SU-DHL-6 (cell line): Measurements from ENCODE around the gene COL23A1.

Source experiments
- H2AFZ ChIP-seq: fragments of 200-600 bp; sonication (generic); 2 replicates; pipeline ENCODE4 v1.6.1; 2014; ENCODE audit warnings: low read depth, mild to moderate bottlenecking, moderate library complexity, mixed read lengths, antibody characterized with exemption, low read length; ENCODE audit not compliant: severe bottlenecking
- H3F3A ChIP-seq: fragments of 200-600 bp; shearing (Covaris generic); 2 replicates; pipeline ENCODE4 v1.6.0; 2016; ENCODE audit warnings: antibody characterized with exemption, mild to moderate bottlenecking; ENCODE audit not compliant: insufficient read depth
- H3K27ac ChIP-seq: fragments of 200-600 bp; sonication (generic); 2 replicates; pipeline ENCODE4 v1.5.1; 2016; ENCODE audit warnings: low read depth, mild to moderate bottlenecking, low read length, moderate library complexity, mixed read lengths
- H3K27me3 ChIP-seq: fragments of 200-600 bp; sonication (generic), shearing (Covaris generic); 2 replicates; pipeline ENCODE4 v1.6.0; 2014; ENCODE audit warnings: mild to moderate bottlenecking, low read length
- H3K36me3 ChIP-seq: fragments of 200-600 bp; sonication (generic); 2 replicates; pipeline ENCODE4 v1.6.1; 2014; ENCODE audit warnings: mild to moderate bottlenecking, low read length, mixed read lengths
- H3K4me2 ChIP-seq: fragments of 300-600, 200-600 bp; shearing (Covaris generic), sonication (generic); 2 replicates; pipeline ENCODE4 v1.6.0; 2014; ENCODE audit warnings: low read length, low read depth, mild to moderate bottlenecking; ENCODE audit not compliant: poor library complexity, severe bottlenecking
- H3K4me3 ChIP-seq: fragments of 200-600 bp; sonication (generic); 2 replicates; pipeline ENCODE4 v1.5.1; 2014; ENCODE audit warnings: antibody characterized with exemption, low read length, mild to moderate bottlenecking, mixed read lengths; ENCODE audit not compliant: insufficient read depth, poor library complexity, severe bottlenecking
- H3K79me2 ChIP-seq: fragments of 200-600 bp; sonication (generic); 2 replicates; pipeline ENCODE4 v1.6.1; 2014; ENCODE audit warnings: mild to moderate bottlenecking, low read length, moderate library complexity; ENCODE audit not compliant: insufficient read depth
- H3K9ac ChIP-seq: fragments of 200-600 bp; sonication (generic); 2 replicates; pipeline ENCODE4 v1.7.0; 2014; ENCODE audit warnings: mild to moderate bottlenecking, low read length
- H3K9me2 ChIP-seq: fragments of 200-600 bp; sonication (generic); replicated peaks from 2 replicates; pipeline ENCODE4 v1.6.1; 2014; ENCODE audit warnings: low read length; ENCODE audit not compliant: insufficient read depth
- H3K9me3 ChIP-seq: fragments of 200-600 bp; sonication (generic); 2 replicates; pipeline ENCODE4 v1.6.1; 2014; ENCODE audit warnings: low read length, mixed read lengths; ENCODE audit not compliant: insufficient read depth
- H4K20me1 ChIP-seq: fragments of 200-600 bp; sonication (generic); 2 replicates; pipeline ENCODE4 v1.6.1; 2014; ENCODE audit warnings: low read depth, mild to moderate bottlenecking, antibody characterized with exemption, low read length, moderate library complexity, mixed read lengths
- EZH2phosphoT487 ChIP-seq: fragments of 200-600 bp; sonication (generic), shearing (Covaris generic); conservative IDR thresholded peaks from 2 replicates; pipeline ENCODE4 v1.6.1; 2018; ENCODE audit warnings: mild to moderate bottlenecking, antibody characterized with exemption, low read length, moderate library complexity, mixed read lengths
- TF ChIP-seq, protein P1 (sequence below): fragments of 200-600 bp; sonication (generic); IDR thresholded peaks from one replicate; pipeline ENCODE4 v1.5.1; 2017; ENCODE audit warnings: antibody characterized with exemption, mild to moderate bottlenecking, low read length, moderate library complexity; ENCODE audit not compliant: insufficient read depth, poor library complexity, severe bottlenecking

The COL23A1 gene

DNA sequence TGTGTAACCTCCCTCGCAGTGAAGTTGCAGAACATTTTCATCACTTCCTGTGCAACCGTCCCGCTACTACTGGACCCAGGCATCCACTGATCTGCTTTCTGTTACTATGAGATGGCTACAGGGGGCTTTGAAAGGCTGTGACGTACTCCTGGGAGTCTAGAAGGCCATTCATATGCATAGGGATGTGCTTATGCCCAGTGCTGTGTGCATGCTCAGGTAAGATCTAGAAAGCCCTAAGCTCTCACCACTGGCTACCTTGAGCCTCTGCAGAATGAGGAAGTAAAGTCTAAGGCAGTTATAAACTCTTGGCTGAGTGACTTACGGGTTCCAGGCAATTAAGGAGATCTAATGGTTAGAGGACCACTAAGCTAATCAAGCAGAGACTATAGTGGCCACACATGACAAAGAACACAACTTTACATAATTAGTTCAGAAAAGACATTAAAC is 374.1 kb downstream of the COL23A1 start:
- peaks cover 67% of the 10 kb centered on the region for H3F3A ChIP-seq
- TF ChIP-seq, protein P1, sequence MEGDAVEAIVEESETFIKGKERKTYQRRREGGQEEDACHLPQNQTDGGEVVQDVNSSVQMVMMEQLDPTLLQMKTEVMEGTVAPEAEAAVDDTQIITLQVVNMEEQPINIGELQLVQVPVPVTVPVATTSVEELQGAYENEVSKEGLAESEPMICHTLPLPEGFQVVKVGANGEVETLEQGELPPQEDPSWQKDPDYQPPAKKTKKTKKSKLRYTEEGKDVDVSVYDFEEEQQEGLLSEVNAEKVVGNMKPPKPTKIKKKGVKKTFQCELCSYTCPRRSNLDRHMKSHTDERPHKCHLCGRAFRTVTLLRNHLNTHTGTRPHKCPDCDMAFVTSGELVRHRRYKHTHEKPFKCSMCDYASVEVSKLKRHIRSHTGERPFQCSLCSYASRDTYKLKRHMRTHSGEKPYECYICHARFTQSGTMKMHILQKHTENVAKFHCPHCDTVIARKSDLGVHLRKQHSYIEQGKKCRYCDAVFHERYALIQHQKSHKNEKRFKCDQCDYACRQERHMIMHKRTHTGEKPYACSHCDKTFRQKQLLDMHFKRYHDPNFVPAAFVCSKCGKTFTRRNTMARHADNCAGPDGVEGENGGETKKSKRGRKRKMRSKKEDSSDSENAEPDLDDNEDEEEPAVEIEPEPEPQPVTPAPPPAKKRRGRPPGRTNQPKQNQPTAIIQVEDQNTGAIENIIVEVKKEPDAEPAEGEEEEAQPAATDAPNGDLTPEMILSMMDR, result no peak
- no peak for TF ChIP-seq EZH2phosphoT487
- H3K9me2 ChIP-seq, result no peaks in the 10 kb centered on the region
- H3K79me2 ChIP-seq, result no peaks in the 10 kb centered on the region
- peak overlapping the region; percentile 56 for H3K27ac ChIP-seq
- no peak overlapping the region for H3K4me2 ChIP-seq
- peaks cover 15% of the 10 kb centered on the region for H3K36me3 ChIP-seq
- H2AFZ ChIP-seq, result no peak overlapping the region
- no peaks in the 10 kb centered on the region; the same call in 1 of the 2 replicates for H4K20me1 ChIP-seq
- H3K9ac ChIP-seq, result no peak overlapping the region
- no peak overlapping the region for H3K4me3 ChIP-seq
- H3K9me3 ChIP-seq, result no peaks in the 10 kb centered on the region
- H3K27me3 ChIP-seq, result no peaks in the 10 kb centered on the region

GRCh38 chr5:178215280-178216002 is 374.8 kb downstream of the COL23A1 start:
- H3K9ac ChIP-seq, result no peak overlapping the region
- H3K27ac ChIP-seq, result peak overlapping the region; percentile 56
- H3K79me2 ChIP-seq, result no peaks in the 10 kb centered on the region
- peaks cover 16% of the 10 kb centered on the region for H3K36me3 ChIP-seq
- H3K9me2 ChIP-seq, result no peaks in the 10 kb centered on the region
- TF ChIP-seq EZH2phosphoT487, result no peak
- TF ChIP-seq, protein P1, result no peak
- H3K4me3 ChIP-seq, result no peak overlapping the region
- H3K4me2 ChIP-seq, result no peak overlapping the region
- peaks cover 69% of the 10 kb centered on the region for H3F3A ChIP-seq
- no peak overlapping the region for H2AFZ ChIP-seq
- no peaks in the 10 kb centered on the region for H3K27me3 ChIP-seq
- H4K20me1 ChIP-seq, result no peaks in the 10 kb centered on the region; the same call in 1 of the 2 replicates
- H3K9me3 ChIP-seq, result no peaks in the 10 kb centered on the region

- no peak overlapping the region for H3K4me2 ChIP-seq
- H3F3A ChIP-seq, result peaks cover 81% of the 10 kb centered on the region
- no peaks in the 10 kb centered on the region for H3K9me2 ChIP-seq
- TF ChIP-seq, protein P1, result no peak
- no peak for TF ChIP-seq EZH2phosphoT487
- peaks cover 22% of the 10 kb centered on the region for H3K36me3 ChIP-seq
- H2AFZ ChIP-seq, result no peak overlapping the region
- H4K20me1 ChIP-seq, result no peaks in the 10 kb centered on the region; the same call in 1 of the 2 replicates
- no peaks in the 10 kb centered on the region for H3K9me3 ChIP-seq
- no peak overlapping the region for H3K9ac ChIP-seq
- no peak overlapping the region for H3K4me3 ChIP-seq
- no peaks in the 10 kb centered on the region for H3K27me3 ChIP-seq
- H3K79me2 ChIP-seq, result no peaks in the 10 kb centered on the region
- H3K27ac ChIP-seq, result no peak overlapping the region
Observed at GRCh38 chr5:178214160-178214803, 375.9 kb downstream of the COL23A1 start.
